Smooth muscle cell (in vitro differentiated cells): ENCODE data around the gene SNRPA1. TPM values are rescaled to one million over a fixed set of nuclear protein-coding genes. Genes with fewer than 3 reads are reported as not detected.

Experiments
- DNase-seq: peaks from one replicate; lab custom pipeline; 2025; ENCODE audit not compliant: unreplicated experiment; lab: John Stamatoyannopoulos, UW
- H2AFZ ChIP-seq: fragments of 200-600 bp; sonication (generic); 2 replicates; pipeline ENCODE4 v1.6.0; 2016; ENCODE audit warnings: antibody characterized with exemption, low read depth, mild to moderate bottlenecking
- H3F3A ChIP-seq: fragments of 200-600 bp; sonication (generic); 2 replicates; pipeline ENCODE4 v1.6.0; 2017; ENCODE audit warnings: antibody characterized with exemption, low read depth
- H3K27ac ChIP-seq: fragments of 200-600 bp; sonication (generic); 2 replicates; pipeline ENCODE4 v1.5.1; 2016; ENCODE audit warnings: low read depth, mild to moderate bottlenecking
- H3K27me3 ChIP-seq: fragments of 200-600 bp; sonication (generic); 2 replicates; pipeline ENCODE4 v1.6.1; 2016; ENCODE audit warnings: low read depth, mild to moderate bottlenecking
- H3K36me3 ChIP-seq: fragments of 200-600 bp; sonication (generic); 2 replicates; pipeline ENCODE4 v1.5.1; 2016; ENCODE audit warnings: low read depth
- H3K4me1 ChIP-seq: fragments of 200-600 bp; sonication (generic); 2 replicates; pipeline ENCODE4 v1.5.1; 2016; ENCODE audit warnings: low read depth
- H3K4me2 ChIP-seq: fragments of 200-600 bp; sonication (generic); 2 replicates; pipeline ENCODE4 v1.6.0; 2016; ENCODE audit warnings: mild to moderate bottlenecking
- H3K4me3 ChIP-seq: fragments of 200-600 bp; sonication (generic); 2 replicates; pipeline ENCODE4 v1.5.1; 2016; ENCODE audit warnings: mild to moderate bottlenecking
- H3K79me2 ChIP-seq: fragments of 200-600 bp; sonication (generic); 2 replicates; pipeline ENCODE4 v1.6.0; 2016; ENCODE audit warnings: low read depth, mild to moderate bottlenecking
- H3K9ac ChIP-seq: fragments of 200-600 bp; sonication (generic); 2 replicates; pipeline ENCODE4 v1.6.0; 2016; ENCODE audit warnings: low read depth
- H3K9me3 ChIP-seq: fragments of 200-600 bp; sonication (generic); replicated peaks from 2 replicates; pipeline ENCODE4 v1.5.1; 2016; ENCODE audit warnings: low read depth
- H4K20me1 ChIP-seq: fragments of 200-600 bp; sonication (generic); 2 replicates; pipeline ENCODE4 v1.6.0; 2016; ENCODE audit warnings: low read depth
- CTCF ChIP-seq: fragments of 200-600 bp; sonication (generic); IDR thresholded peaks from 2 replicates; pipeline ENCODE4 v1.5.1; 2017; ENCODE audit warnings: borderline replicate concordance, mild to moderate bottlenecking, antibody characterized with exemption; ENCODE audit not compliant: insufficient read depth, poor library complexity, severe bottlenecking
- WGBS: methylation state at CpG from one replicate; pipeline ENCODE4 v1.1.7; 2016; ENCODE audit warnings: low lambda C conversion rate; 5-methylcytosine and 5-hydroxymethylcytosine counted together
- polyA plus RNA-seq: library from polyadenylated mRNA; unstranded; fragments of >200 nt; fragmentation: Nextera tagmentation; extraction: Ambion mirVana; gene quantifications from 2 replicates; pipeline ENCODE4 v1.2.1, GENCODE V29; 2016
- total RNA-seq: library from RNA; depleted of rRNA; stranded (reverse); fragments of >200 nt; gene quantifications from 2 replicates; pipeline ENCODE4 v1.2.3, GENCODE V29; 2014

SNRPA1 gene
- total and polyA plus RNA-seq, 2 experiments from 2014 or later, result 24.0 to 99.0 TPM

GRCh38 chr15:101310161-101310480, 15.1 kb upstream of the SNRPA1 start:
- Histone ChIP-seq H3K4me2 (no peak overlapping the region), H4K20me1 (no peaks in the 10 kb centered on the region), H3K4me1 (no peaks in the 10 kb centered on the region), H3K27ac (no peak overlapping the region), H3K79me2 (no peaks in the 10 kb centered on the region), H3K9ac (no peak overlapping the region), H3F3A (no peaks in the 10 kb centered on the region), H2AFZ (no peak overlapping the region), H3K9me3 (no peaks in the 10 kb centered on the region), H3K4me3 (no peak overlapping the region), H3K27me3 (no peaks in the 10 kb centered on the region), H3K36me3 (no peaks in the 10 kb centered on the region)
- TF ChIP-seq CTCF, result no peak
- WGBS, result 94% methylated on average over 7 of the region's 7 CpGs
- no peak for DNase-seq

- no peaks in the 10 kb centered on the region for H3F3A ChIP-seq
- H3K27me3 ChIP-seq, result no peaks in the 10 kb centered on the region
- H3K79me2 ChIP-seq, result no peaks in the 10 kb centered on the region
- WGBS, result 93% methylated on average over 26 of the region's 26 CpGs
- no peak overlapping the region for H3K4me2 ChIP-seq
- H3K4me1 ChIP-seq, result no peaks in the 10 kb centered on the region
- no peaks in the 10 kb centered on the region for H3K9me3 ChIP-seq
- no peak for DNase-seq
- H4K20me1 ChIP-seq, result no peaks in the 10 kb centered on the region
- no peak overlapping the region for H3K9ac ChIP-seq
- no peak overlapping the region for H2AFZ ChIP-seq
- TF ChIP-seq CTCF, result no peak
- H3K4me3 ChIP-seq, result no peak overlapping the region
- no peak overlapping the region for H3K27ac ChIP-seq
- H3K36me3 ChIP-seq, result no peaks in the 10 kb centered on the region
Measured at GRCh38 chr15:101309436-101310160, 14.6 kb upstream of the SNRPA1 start.

- Histone ChIP-seq H3F3A (no peaks in the 10 kb centered on the region), H3K4me2 (no peak overlapping the region), H2AFZ (no peak overlapping the region), H3K36me3 (no peaks in the 10 kb centered on the region), H3K4me1 (no peaks in the 10 kb centered on the region), H3K4me3 (no peak overlapping the region), H3K79me2 (no peaks in the 10 kb centered on the region), H3K9me3 (no peaks in the 10 kb centered on the region), H3K27me3 (no peaks in the 10 kb centered on the region), H4K20me1 (no peaks in the 10 kb centered on the region), H3K27ac (no peak overlapping the region), H3K9ac (no peak overlapping the region)
- 83% methylated on average over 20 of the region's 20 CpGs for WGBS
- TF ChIP-seq CTCF, result no peak
- DNase-seq, result no peak
Measured at GRCh38 chr15:101308604-101309435, 13.8 kb upstream of the SNRPA1 start.
